NCI-H128 (cell line): ENCODE data around the gene CLEC4M.
"Not testable (repeated sequence)": the region's sequence is repeated elsewhere in the genome, so short reads cannot be mapped to it uniquely, and the experiment has no call there.

Source experiments
- DNase-seq: peaks from one replicate; lab custom pipeline; 2025; ENCODE audit not compliant: unreplicated experiment; lab: John Stamatoyannopoulos, UW

The CLEC4M gene

GRCh38 chr19:7739801-7740681 lies 23.0 kb upstream of the CLEC4M start:
- DNase-seq = no peak

- DNase-seq = no peak
Observed at GRCh38 chr19:7740682-7741054, 22.4 kb upstream of the CLEC4M start.

- no peak for DNase-seq
Observed at GRCh38 chr19:7742575-7742974, 20.5 kb upstream of the CLEC4M start.

DNA sequence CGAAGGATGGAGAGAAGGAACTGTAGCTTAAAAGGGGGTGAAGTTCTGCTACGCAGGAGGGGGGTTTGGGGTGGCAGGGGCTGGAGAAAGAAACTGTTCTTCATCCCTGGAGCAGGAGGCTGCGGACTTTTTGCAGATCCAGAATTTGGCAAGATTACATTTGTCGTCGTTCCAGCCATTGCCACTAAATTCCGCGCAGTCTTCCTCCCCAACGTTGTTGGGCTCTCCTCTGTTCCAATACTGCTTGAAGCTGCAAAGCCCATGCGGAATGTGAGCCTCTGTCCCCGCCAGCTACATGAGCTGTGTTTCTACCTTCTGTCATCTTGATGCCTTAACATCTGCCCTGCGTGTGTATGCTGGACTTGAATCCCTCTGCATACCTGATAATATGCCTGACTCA lies 20.1 kb upstream of the CLEC4M start:
- no peak for DNase-seq

GRCh38 chr19:7743425-7743841 lies 19.6 kb upstream of the CLEC4M start:
- DNase-seq = no peak

GRCh38 chr19:7744199-7744786 lies 18.8 kb upstream of the CLEC4M start:
- no peak for DNase-seq

GRCh38 chr19:7744871-7745650 lies 18.0 kb upstream of the CLEC4M start:
- no peak for DNase-seq

DNA sequence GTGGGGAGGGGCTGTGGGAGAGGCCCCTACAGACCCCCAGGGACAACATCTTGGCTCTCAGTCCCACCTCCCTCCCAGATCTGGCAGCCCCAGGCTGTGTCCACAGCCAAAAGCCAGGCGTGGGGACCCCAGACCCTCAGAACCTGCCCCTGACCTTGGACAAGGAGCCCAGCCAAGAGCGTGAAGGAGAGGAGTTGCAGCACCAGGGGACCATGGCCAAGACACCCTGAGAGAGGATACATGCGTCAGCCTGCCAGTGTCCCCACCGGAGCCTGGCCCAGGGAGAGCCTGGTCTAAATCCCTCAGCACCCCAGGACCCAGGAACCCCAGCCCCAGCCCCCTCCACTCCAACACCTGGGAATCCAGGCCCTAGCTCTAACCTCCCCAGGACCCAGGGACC lies 16.7 kb upstream of the CLEC4M start:
- not testable (repeated sequence) for DNase-seq

DNA sequence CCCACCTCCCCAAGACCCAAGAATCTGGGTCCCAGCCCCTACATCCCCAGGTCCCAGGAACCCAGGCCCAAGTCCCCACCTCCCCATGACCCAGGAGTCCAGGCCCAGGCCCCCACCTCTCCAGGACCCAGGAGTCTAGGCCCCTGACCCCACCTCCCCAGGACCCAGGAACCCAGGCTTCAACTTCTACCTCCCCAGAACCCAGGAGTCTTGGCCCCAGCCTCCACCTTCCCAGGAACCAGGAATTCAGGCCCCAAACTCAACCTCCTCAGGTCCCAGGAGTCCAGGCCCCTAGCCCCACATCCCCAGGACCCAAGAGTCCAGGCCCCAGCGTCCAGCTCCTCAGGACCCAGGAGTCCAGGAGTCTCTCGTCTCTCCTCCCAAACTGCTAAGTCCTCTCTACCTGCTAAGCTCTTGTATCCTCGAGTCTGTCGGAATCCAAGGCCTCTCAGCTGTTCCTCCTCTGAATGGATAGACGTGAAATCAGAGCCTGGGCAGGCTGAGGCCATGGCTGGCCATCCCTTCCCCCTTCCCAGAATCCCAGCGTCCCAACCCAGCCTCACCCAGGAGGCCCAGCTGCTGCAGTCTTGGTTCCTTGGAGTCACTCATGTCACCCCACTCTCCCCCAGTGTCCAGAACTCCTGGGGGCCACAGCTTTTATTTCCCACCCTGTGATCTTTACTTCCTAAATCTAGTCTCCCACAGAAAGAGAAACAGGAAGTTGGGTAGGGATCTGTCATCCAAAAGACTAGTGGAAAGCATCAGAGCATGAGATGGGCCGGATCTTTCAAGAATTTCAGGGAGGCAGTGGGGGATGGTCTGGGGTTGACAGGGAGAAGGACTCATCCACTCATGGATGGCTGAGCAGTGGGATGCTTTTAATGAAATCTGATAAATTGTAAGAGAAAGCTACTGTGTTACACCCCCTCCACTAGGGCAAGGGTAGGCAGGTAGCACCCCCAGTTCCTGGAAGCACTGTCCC lies 15.8 kb upstream of the CLEC4M start, which contains the start of gene CD209:
Gene CD209, minus strand, starts transcription at position 632 of the 982 bp plus-strand sequence. Its CDS starts 23 bp downstream, at position 609.
- DNase-seq = no peak

- no peak for DNase-seq
Observed at GRCh38 chr19:7748171-7748570, 14.9 kb upstream of the CLEC4M start.

DNA sequence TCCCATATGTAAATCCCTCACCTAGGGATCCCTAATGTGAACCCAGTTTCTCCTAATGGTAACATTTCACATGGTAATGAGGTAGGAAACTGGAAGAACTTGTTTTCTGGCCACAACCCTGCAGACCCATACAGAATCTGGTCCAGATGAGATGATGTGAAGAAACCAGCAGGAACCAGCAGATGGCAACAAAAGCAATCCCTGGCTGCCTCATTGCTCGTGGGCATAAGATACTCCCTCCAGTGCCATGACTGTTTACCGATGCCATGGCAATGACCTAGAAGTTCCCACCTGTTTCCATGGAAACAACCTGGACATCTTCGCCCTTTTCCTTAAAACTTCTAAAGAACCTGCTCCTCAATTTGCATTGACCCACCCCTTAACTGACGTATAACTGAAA lies 14.3 kb upstream of the CLEC4M start:
- DNase-seq = no peak

GRCh38 chr19:7751157-7751783 lies 11.8 kb upstream of the CLEC4M start:
- DNase-seq = no peak

- no peak for DNase-seq
Observed at GRCh38 chr19:7756258-7756657, 6.8 kb upstream of the CLEC4M start.

DNA sequence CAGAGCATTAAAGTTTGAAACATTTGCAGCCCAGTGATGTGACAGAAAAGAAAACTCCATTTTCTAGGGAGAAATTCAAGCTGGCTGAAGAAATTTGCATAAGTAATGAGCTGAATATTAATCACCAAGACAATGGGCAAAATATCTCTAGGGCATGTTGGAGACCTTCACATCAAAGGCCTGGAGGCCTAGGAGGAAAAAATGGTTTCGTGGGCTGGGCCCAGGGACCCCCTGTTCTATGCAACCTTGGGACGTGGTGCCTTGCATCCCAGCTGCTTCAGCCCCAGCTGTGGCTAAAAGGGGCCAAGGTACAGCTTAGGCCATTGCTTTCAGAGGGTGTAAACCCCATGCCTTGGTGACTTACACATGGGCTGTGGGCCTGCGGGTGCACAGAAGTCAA lies 5.7 kb upstream of the CLEC4M start:
- no peak for DNase-seq

GRCh38 chr19:7759156-7759555 lies 3.9 kb upstream of the CLEC4M start:
- no peak for DNase-seq

GRCh38 chr19:7763696-7764095 lies 653 bp downstream of the CLEC4M start:
- no peak for DNase-seq

- not testable (repeated sequence) for DNase-seq
Observed at GRCh38 chr19:7764157-7764556, 1.1 kb downstream of the CLEC4M start.

- not testable (repeated sequence) for DNase-seq
Observed at GRCh38 chr19:7765043-7765442, 2.0 kb downstream of the CLEC4M start.

- DNase-seq = no peak
Observed at GRCh38 chr19:7766535-7766934, 3.5 kb downstream of the CLEC4M start.

- DNase-seq = no peak
Observed at GRCh38 chr19:7767487-7767886, 4.4 kb downstream of the CLEC4M start.
